SK-N-SH treated with all-trans-retinoic acid at 6 μM for 48 hours (cell line): ENCODE measurements around the gene GRK5.

ENCODE experiments used
- PATZ1 ChIP-seq: fragments of 250-450 bp; sonication (Bioruptor Pico); IDR thresholded peaks from 2 replicates; pipeline ENCODE4 v1.8.0; 2020; ENCODE audit warnings: mild to moderate bottlenecking, moderate library complexity, borderline replicate concordance
- POU6F1 ChIP-seq: fragments of 250-450 bp; sonication (Bioruptor Pico); IDR thresholded peaks from 2 replicates; pipeline ENCODE4 v1.8.0; 2021; ENCODE audit warnings: low read depth, mild to moderate bottlenecking, moderate library complexity, borderline replicate concordance
- TCF4 ChIP-seq: fragments of 250-450 bp; sonication (Bioruptor Pico); IDR thresholded peaks from 2 replicates; pipeline ENCODE4 v1.8.0; 2021; ENCODE audit warnings: mild to moderate bottlenecking, moderate library complexity, borderline replicate concordance
- TSHZ2 ChIP-seq: fragments of 250-450 bp; sonication (Bioruptor Pico); IDR thresholded peaks from 2 replicates; pipeline ENCODE4 v1.5.0; 2020; ENCODE audit warnings: mild to moderate bottlenecking, moderate library complexity

- no peak for TF ChIP-seq TCF4 (CRISPR knock-in tag)
- no peak for TF ChIP-seq PATZ1 (CRISPR knock-in tag)
- no peak for TF ChIP-seq TSHZ2
- no peak for TF ChIP-seq POU6F1 (CRISPR knock-in tag)
These were observed 34.8 kb downstream of the GRK5 start for GRCh38 chr10:119242186-119242585.
